Uterus (tissue), 2 donors: Measurements from ENCODE around the gene ADAMTSL5.

Experiments
- CTCF ChIP-seq, 4 experiments: fragments of 200-600 bp in 2 of 4; fragments of 450-650 bp in 2 of 4; sonication (generic) in 2 of 4; IDR thresholded peaks; one replicate each; pipeline ENCODE4 v1.5.1; 2016 to 2019; ENCODE audit warnings: antibody characterized with exemption in 4 of 4, mild to moderate bottlenecking in 2 of 4, moderate library complexity in 1 of 4
- POLR2A ChIP-seq, 2 donors: fragments of 450-650 bp; IDR thresholded peaks; one replicate each; pipeline ENCODE4 v1.6.1; 2016; ENCODE audit warnings: antibody characterized with exemption in 2 of 2, mild to moderate bottlenecking in 1 of 2, moderate library complexity in 1 of 2

GRCh38 chr19:1526979-1527649 is 14.3 kb upstream of the ADAMTSL5 start:
- TF ChIP-seq CTCF (IDR thresholded peaks at IDR 0.05), result no peak
- no peak for TF ChIP-seq POLR2A (IDR thresholded peaks at IDR 0.05)
